GM23338 (cell line): ENCODE results near the gene SCYGR1. TPM values are rescaled to one million over a fixed set of nuclear protein-coding genes. Genes with fewer than 3 reads are reported as not detected.
A peak's percentile ranks its signal among the peaks of the same experiment; 100 is the strongest.

ENCODE experiments used
- ATAC-seq: fragments of 200-7000 bp; cut with Tn5 transposase; 3 replicates; pipeline ENCODE4 v1.9.1; 2020
- DNase-seq: peaks from one replicate; pipeline ENCODE4 v3.0.0-alpha.2; 2015; ENCODE audit warnings: low spot score
- H2AFZ ChIP-seq: fragments of 200-600 bp; sonication (generic); 2 replicates; pipeline ENCODE4 v1.8.0; 2016; ENCODE audit warnings: antibody characterized with exemption, mild to moderate bottlenecking, moderate library complexity
- H3F3A ChIP-seq: fragments of 200-600 bp; sonication (generic); replicated peaks from 2 replicates; pipeline ENCODE4 v1.8.0; 2017; ENCODE audit warnings: antibody characterized with exemption, mixed run types, low read depth
- H3K27ac ChIP-seq: fragments of 200-600 bp; sonication (generic); 2 replicates; pipeline ENCODE4 v1.6.1; 2016; ENCODE audit warnings: low read depth
- H3K27me3 ChIP-seq: fragments of 200-600 bp; sonication (generic); 2 replicates; pipeline ENCODE4 v1.8.0; 2016; ENCODE audit warnings: mild to moderate bottlenecking, mixed run types, moderate library complexity; ENCODE audit not compliant: insufficient read depth
- H3K36me3 ChIP-seq: fragments of 200-600 bp; sonication (generic); 2 replicates; pipeline ENCODE4 v1.8.0; 2016; ENCODE audit warnings: mild to moderate bottlenecking; ENCODE audit not compliant: insufficient read depth
- H3K4me1 ChIP-seq: fragments of 200-600 bp; sonication (generic); 2 replicates; pipeline ENCODE4 v1.8.0; 2016; ENCODE audit warnings: mild to moderate bottlenecking, moderate library complexity; ENCODE audit not compliant: insufficient read depth
- H3K4me2 ChIP-seq: fragments of 200-600 bp; sonication (generic); 2 replicates; pipeline ENCODE4 v1.7.1; 2017; ENCODE audit warnings: mixed run types
- H3K4me3 ChIP-seq: fragments of 200-600 bp; sonication (generic); 2 replicates; pipeline ENCODE4 v1.6.1; 2016; ENCODE audit warnings: mixed run types
- H3K79me2 ChIP-seq: fragments of 200-600 bp; sonication (generic); replicated peaks from 2 replicates; pipeline ENCODE4 v1.8.0; 2017; ENCODE audit warnings: mild to moderate bottlenecking; ENCODE audit not compliant: insufficient read depth
- H3K9me2 ChIP-seq: fragments of 200-600 bp; sonication (generic); 2 replicates; pipeline ENCODE4 v1.8.0; 2017; ENCODE audit not compliant: insufficient read depth
- H4K20me1 ChIP-seq: fragments of 200-600 bp; sonication (generic); replicated peaks from 2 replicates; pipeline ENCODE4 v1.8.0; 2017; ENCODE audit warnings: mild to moderate bottlenecking; ENCODE audit not compliant: insufficient read depth
- H3K27ac Mint-ChIP-seq: 2 replicates; pipeline ENCODE4 v1.8.0; 2020; ENCODE audit warnings: inconsistent platforms, mild to moderate bottlenecking, moderate library complexity, mixed read lengths
- H3K27me3 Mint-ChIP-seq: 3 replicates; pipeline ENCODE4 v1.8.0; 2022; ENCODE audit warnings: low read depth, mild to moderate bottlenecking, moderate library complexity, mixed read lengths, inconsistent platforms; ENCODE audit not compliant: insufficient read depth, poor library complexity
- H3K36me3 Mint-ChIP-seq: 3 replicates; pipeline ENCODE4 v1.8.0; 2021; ENCODE audit warnings: low read depth, mild to moderate bottlenecking, inconsistent platforms, moderate library complexity, mixed read lengths
- H3K4me1 Mint-ChIP-seq: 3 replicates; pipeline ENCODE4 v1.8.0; 2020; ENCODE audit warnings: mild to moderate bottlenecking, inconsistent platforms, mixed read lengths
- H3K4me3 Mint-ChIP-seq: 3 replicates; pipeline ENCODE4 v1.8.0; 2021; ENCODE audit warnings: moderate library complexity, mild to moderate bottlenecking, inconsistent platforms, mixed read lengths
- H3K9me3 Mint-ChIP-seq: 3 replicates; pipeline ENCODE4 v1.8.0; 2020; ENCODE audit warnings: moderate library complexity, mild to moderate bottlenecking, inconsistent platforms, mixed read lengths
- CREB1 ChIP-seq: fragments of 250-450 bp; sonication (Bioruptor Pico); IDR thresholded peaks from 2 replicates; pipeline ENCODE4 v1.5.0; 2020; ENCODE audit warnings: low read depth, mild to moderate bottlenecking, moderate library complexity
- EZH2phosphoT487 ChIP-seq: fragments of 200-600 bp; sonication (generic); IDR thresholded peaks from one replicate; pipeline ENCODE4 v1.8.1; 2018; ENCODE audit warnings: antibody characterized with exemption; ENCODE audit not compliant: unreplicated experiment
- JUNB ChIP-seq: IDR thresholded peaks from one replicate; pipeline ENCODE4 v1.6.1; 2016; ENCODE audit warnings: antibody characterized with exemption; ENCODE audit not compliant: unreplicated experiment
- NANOG ChIP-seq: IDR thresholded peaks from 2 replicates; pipeline ENCODE4 v1.6.1; 2016; ENCODE audit warnings: antibody characterized with exemption, borderline replicate concordance
- POLR2AphosphoS5 ChIP-seq: IDR thresholded peaks from 2 replicates; pipeline ENCODE4 v1.6.1; 2016; ENCODE audit warnings: antibody characterized with exemption, low read depth
- STAT1 ChIP-seq: IDR thresholded peaks from one replicate; pipeline ENCODE4 v1.6.1; 2016; ENCODE audit warnings: antibody characterized with exemption; ENCODE audit not compliant: unreplicated experiment
- ZNF114 ChIP-seq: fragments of 250-450 bp; sonication (Bioruptor Pico); IDR thresholded peaks from 2 replicates; pipeline ENCODE4 v1.5.0; 2020; ENCODE audit warnings: mild to moderate bottlenecking, moderate library complexity
- polyA plus RNA-seq: library from polyadenylated mRNA; unstranded; fragments of >200 nt; fragmentation: Nextera tagmentation; extraction: Ambion mirVana; gene quantifications from 2 replicates; pipeline ENCODE4 v1.2.1, GENCODE V29; 2016
- total RNA-seq: library from RNA; depleted of rRNA; stranded (reverse); fragments of >200 nt; shearing (Covaris generic); gene quantifications from 2 replicates; pipeline ENCODE4 v1.2.3, GENCODE V29; 2014
- TF ChIP-seq, protein P1 (sequence below): IDR thresholded peaks from one replicate; pipeline ENCODE4 v1.6.1; 2018; ENCODE audit warnings: antibody characterized with exemption; ENCODE audit not compliant: unreplicated experiment
- TF ChIP-seq, protein P2 (sequence below), 2 experiments: fragments of 200-600 bp in 1 of 2; sonication (generic) in 1 of 2; conservative IDR thresholded peaks; 2 replicates each; pipeline versions ENCODE4 v1.5.1 to v1.6.1; 2016 to 2017; ENCODE audit warnings: antibody characterized with exemption in 2 of 2, low read depth in 2 of 2, mild to moderate bottlenecking in 2 of 2, moderate library complexity in 1 of 2

Gene SCYGR1
- total and polyA plus RNA-seq, 2 experiments from 2014 or later, result not detected

DNA sequence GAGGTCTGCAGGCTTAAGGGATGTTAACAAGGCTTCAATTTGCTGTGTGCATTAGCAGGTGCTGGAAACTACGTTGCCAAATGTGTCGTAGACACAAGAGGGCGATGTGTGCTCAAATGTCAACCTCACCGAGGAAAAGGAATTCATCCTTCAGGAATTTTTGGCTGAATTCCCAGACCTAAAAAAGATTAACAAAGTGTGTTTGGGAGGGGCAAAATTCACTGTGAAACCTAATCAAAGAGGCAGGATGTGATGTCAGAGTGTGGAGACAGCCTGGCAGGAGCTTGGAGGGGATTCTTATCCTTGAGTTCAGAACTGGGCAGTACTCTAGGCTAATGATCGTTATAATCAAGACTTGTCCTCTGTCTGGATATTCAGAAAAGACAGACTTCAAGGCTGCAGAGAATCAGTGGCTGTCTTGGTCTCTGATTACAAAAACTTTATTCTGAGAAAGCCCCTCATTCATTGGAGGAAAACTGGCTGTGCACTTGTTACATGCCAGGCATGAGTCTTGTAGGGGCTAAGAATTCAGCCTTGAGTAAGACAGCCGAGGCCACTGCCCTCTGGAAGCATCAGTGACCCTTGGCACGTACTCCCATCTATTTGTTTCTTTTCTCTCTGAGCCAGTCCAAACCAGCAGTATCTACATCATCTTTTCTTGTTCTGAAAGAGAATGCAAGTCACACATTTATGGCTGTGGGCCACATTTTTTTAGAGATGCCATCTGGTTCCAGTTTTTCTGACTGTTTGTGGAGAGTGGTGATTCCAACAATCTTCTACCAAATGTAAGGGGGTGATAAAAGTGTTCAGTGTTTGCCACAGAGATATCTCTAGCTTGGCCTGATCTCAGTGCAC is 18.7 kb upstream of the SCYGR1 start (continued):
- TF ChIP-seq, protein P1, sequence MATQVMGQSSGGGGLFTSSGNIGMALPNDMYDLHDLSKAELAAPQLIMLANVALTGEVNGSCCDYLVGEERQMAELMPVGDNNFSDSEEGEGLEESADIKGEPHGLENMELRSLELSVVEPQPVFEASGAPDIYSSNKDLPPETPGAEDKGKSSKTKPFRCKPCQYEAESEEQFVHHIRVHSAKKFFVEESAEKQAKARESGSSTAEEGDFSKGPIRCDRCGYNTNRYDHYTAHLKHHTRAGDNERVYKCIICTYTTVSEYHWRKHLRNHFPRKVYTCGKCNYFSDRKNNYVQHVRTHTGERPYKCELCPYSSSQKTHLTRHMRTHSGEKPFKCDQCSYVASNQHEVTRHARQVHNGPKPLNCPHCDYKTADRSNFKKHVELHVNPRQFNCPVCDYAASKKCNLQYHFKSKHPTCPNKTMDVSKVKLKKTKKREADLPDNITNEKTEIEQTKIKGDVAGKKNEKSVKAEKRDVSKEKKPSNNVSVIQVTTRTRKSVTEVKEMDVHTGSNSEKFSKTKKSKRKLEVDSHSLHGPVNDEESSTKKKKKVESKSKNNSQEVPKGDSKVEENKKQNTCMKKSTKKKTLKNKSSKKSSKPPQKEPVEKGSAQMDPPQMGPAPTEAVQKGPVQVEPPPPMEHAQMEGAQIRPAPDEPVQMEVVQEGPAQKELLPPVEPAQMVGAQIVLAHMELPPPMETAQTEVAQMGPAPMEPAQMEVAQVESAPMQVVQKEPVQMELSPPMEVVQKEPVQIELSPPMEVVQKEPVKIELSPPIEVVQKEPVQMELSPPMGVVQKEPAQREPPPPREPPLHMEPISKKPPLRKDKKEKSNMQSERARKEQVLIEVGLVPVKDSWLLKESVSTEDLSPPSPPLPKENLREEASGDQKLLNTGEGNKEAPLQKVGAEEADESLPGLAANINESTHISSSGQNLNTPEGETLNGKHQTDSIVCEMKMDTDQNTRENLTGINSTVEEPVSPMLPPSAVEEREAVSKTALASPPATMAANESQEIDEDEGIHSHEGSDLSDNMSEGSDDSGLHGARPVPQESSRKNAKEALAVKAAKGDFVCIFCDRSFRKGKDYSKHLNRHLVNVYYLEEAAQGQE, result no peak
- TF ChIP-seq ZNF114 (CRISPR knock-in tag) (no peak), JUNB (no peak), CREB1 (peak; percentile 66), EZH2phosphoT487 (no peak), POLR2AphosphoS5 (no peak), STAT1 (no peak), NANOG (no peak)
- TF ChIP-seq, protein P2, sequence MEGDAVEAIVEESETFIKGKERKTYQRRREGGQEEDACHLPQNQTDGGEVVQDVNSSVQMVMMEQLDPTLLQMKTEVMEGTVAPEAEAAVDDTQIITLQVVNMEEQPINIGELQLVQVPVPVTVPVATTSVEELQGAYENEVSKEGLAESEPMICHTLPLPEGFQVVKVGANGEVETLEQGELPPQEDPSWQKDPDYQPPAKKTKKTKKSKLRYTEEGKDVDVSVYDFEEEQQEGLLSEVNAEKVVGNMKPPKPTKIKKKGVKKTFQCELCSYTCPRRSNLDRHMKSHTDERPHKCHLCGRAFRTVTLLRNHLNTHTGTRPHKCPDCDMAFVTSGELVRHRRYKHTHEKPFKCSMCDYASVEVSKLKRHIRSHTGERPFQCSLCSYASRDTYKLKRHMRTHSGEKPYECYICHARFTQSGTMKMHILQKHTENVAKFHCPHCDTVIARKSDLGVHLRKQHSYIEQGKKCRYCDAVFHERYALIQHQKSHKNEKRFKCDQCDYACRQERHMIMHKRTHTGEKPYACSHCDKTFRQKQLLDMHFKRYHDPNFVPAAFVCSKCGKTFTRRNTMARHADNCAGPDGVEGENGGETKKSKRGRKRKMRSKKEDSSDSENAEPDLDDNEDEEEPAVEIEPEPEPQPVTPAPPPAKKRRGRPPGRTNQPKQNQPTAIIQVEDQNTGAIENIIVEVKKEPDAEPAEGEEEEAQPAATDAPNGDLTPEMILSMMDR (conservative IDR thresholded peaks at IDR 0.05; ENCODE audit: low read depth in 2 of 2), result peak; percentile 77 to 94

DNA sequence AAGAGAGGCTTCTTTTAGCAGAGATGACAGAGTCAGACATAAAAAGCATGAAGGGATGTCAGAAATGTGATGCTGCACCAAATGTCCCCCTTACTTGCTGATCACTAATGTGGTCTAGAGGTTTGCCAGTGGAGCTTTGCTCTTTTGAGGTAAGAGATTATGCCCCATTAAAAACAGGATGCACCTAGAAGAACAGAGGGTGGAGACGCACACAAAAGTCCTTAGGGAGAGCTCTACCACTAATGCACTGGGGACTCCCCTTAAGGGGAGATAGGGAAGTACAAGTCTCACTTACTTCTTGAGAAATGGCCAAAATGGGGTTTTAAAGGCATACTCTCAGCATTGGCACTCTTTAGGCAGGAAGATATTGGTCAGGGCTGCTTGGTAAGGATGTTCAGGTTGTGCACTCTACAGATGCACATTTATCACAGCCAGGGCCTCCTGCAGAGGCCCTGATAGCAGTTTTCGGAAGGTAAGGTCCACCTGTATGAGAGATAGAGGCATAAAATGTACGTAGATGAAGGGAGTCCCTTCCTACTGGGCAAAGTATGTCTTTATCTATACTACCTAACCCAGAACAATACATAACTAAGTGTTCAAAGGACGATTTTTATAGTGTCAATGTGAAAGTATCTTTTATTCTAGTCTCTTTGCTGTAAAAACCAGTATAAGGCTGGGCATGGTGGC is 17.0 kb upstream of the SCYGR1 start:
- peaks cover 4% of the 10 kb centered on the region; the same call in 2 of the 3 replicates for H3K4me1 Mint-ChIP-seq
- Histone ChIP-seq H3K27me3 (no peaks in the 10 kb centered on the region), H4K20me1 (no peaks in the 10 kb centered on the region), H3K4me2 (no peak overlapping the region), H3K4me3 (no peak overlapping the region), H3K27ac (no peak overlapping the region), H3F3A (no peaks in the 10 kb centered on the region), H3K4me1 (no peaks in the 10 kb centered on the region), H3K36me3 (no peaks in the 10 kb centered on the region), H2AFZ (no peak overlapping the region), H3K9me2 (no peaks in the 10 kb centered on the region), H3K79me2 (no peaks in the 10 kb centered on the region)
- H3K36me3 Mint-ChIP-seq, result no peaks in the 10 kb centered on the region; the same call in 2 of the 3 replicates
- DNase-seq (peak; percentile 22), ATAC-seq (no peak)
- no peak overlapping the region for H3K27ac Mint-ChIP-seq
- no peak overlapping the region for H3K4me3 Mint-ChIP-seq
- peaks cover 4% of the 10 kb centered on the region; the same call in 1 of the 3 replicates for H3K9me3 Mint-ChIP-seq
- peaks cover 2% of the 10 kb centered on the region for H3K27me3 Mint-ChIP-seq
- no peak for TF ChIP-seq JUNB
- TF ChIP-seq ZNF114 (CRISPR knock-in tag), result no peak
- no peak for TF ChIP-seq STAT1
- TF ChIP-seq, protein P2 (conservative IDR thresholded peaks at IDR 0.05; ENCODE audit: low read depth in 2 of 2), result no peak
- TF ChIP-seq, protein P1, result no peak
- TF ChIP-seq NANOG, result no peak
- TF ChIP-seq EZH2phosphoT487, result no peak
